T-cell (primary cell): ENCODE data around the gene TMEM222. TPM values are rescaled to one million over a fixed set of nuclear protein-coding genes. Genes with fewer than 3 reads are reported as not detected.
"Not testable (repeated sequence)": the region's sequence is repeated elsewhere in the genome, so short reads cannot be mapped to it uniquely, and the experiment has no call there.

ENCODE experiments used
- ATAC-seq, 4 experiments: fragments of 200-7000 bp in 3 of 4; fragments of 150-1000 bp in 1 of 4; cut with Tn5 transposase; replicated peaks in 1 of 4; 1 replicate in 3 of 4; 2 replicates in 1 of 4; pipeline ENCODE4 v1.10.0; 2021; ENCODE audit warnings: moderate library complexity in 3 of 4, mild to moderate bottlenecking in 2 of 4, moderate number of reproducible peaks in 1 of 4
- CTCF ChIA-PET, 2 donors: fragments of 300-600 bp; sonication (Branson Sonifier 250); formaldehyde crosslinking; loops; one replicate each; lab custom pipeline; 2022; ENCODE audit warnings: antibody characterized with exemption in 2 of 2; lab: Charles Lee
- POLR2A ChIA-PET, 2 donors: fragments of 300-600 bp; sonication (Branson Sonifier 250); formaldehyde crosslinking; loops; one replicate each; lab custom pipeline; 2022; ENCODE audit warnings: antibody characterized with exemption in 2 of 2; lab: Charles Lee
- DNase-seq, 35 experiments: peaks; one replicate each; pipeline versions ENCODE4 v3.0.0 to v3.0.0-alpha.2; 2013 to 2023
- H3K27ac ChIP-seq: one replicate; pipeline ENCODE4 v1.5.1; 2013; ENCODE audit warnings: low read length
- H3K27me3 ChIP-seq, 2 experiments: replicated peaks in 1 of 2; 1 replicate in 1 of 2; 2 replicates in 1 of 2; pipeline versions ENCODE4 v1.6.1 to v1.7.0; 2013; ENCODE audit warnings: low read length in 1 of 2, mixed read lengths in 1 of 2; ENCODE audit not compliant: control insufficient read depth in 2 of 2, insufficient read depth in 2 of 2; ENCODE audit errors: extremely low read depth in 1 of 2
- H3K36me3 ChIP-seq, 2 donors: 1 replicate in 1 of 2; 2 replicates in 1 of 2; pipeline versions ENCODE4 v1.6.1 to v1.7.0; 2013; ENCODE audit warnings: low read length in 1 of 2; ENCODE audit not compliant: control insufficient read depth in 2 of 2, insufficient read depth in 1 of 2; ENCODE audit errors: extremely low read depth in 1 of 2
- H3K4me1 ChIP-seq, 2 experiments: 1 replicate in 1 of 2; 2 replicates in 1 of 2; pipeline versions ENCODE4 v1.6.1 to v1.7.0; 2013; ENCODE audit warnings: low read length in 2 of 2, mixed read lengths in 1 of 2; ENCODE audit not compliant: insufficient read depth in 2 of 2, control insufficient read depth in 1 of 2; ENCODE audit errors: extremely low read depth in 1 of 2
- H3K4me3 ChIP-seq, 2 donors: 1 replicate in 1 of 2; 2 replicates in 1 of 2; pipeline versions ENCODE4 v1.5.1 to v1.7.0; 2013; ENCODE audit warnings: mild to moderate bottlenecking in 2 of 2, low read length in 1 of 2, moderate library complexity in 1 of 2; ENCODE audit not compliant: control insufficient read depth in 1 of 2; ENCODE audit errors: extremely low read depth in 1 of 2
- H3K9me3 ChIP-seq: 2 replicates; pipeline ENCODE4 v1.7.0; 2013
- H3K27ac Mint-ChIP-seq, 2 donors: one replicate each; pipeline ENCODE4 v1.8.0; 2020 to 2021; ENCODE audit warnings: mild to moderate bottlenecking in 2 of 2, mixed read lengths in 2 of 2
- H3K27me3 Mint-ChIP-seq, 2 donors: one replicate each; pipeline ENCODE4 v1.8.0; 2021 to 2022; ENCODE audit warnings: mixed read lengths in 2 of 2
- H3K36me3 Mint-ChIP-seq: one replicate; pipeline ENCODE4 v1.8.0; 2021; ENCODE audit warnings: mixed read lengths
- H3K4me1 Mint-ChIP-seq, 3 donors: one replicate each; pipeline ENCODE4 v1.8.0; 2020 to 2022; ENCODE audit warnings: mixed read lengths in 3 of 3, mild to moderate bottlenecking in 1 of 3
- H3K4me3 Mint-ChIP-seq, 3 donors: one replicate each; pipeline ENCODE4 v1.8.0; 2020 to 2022; ENCODE audit warnings: mild to moderate bottlenecking in 3 of 3, mixed read lengths in 3 of 3, moderate library complexity in 3 of 3
- H3K9me3 Mint-ChIP-seq, 3 donors: one replicate each; pipeline ENCODE4 v1.8.0; 2020 to 2022; ENCODE audit warnings: mixed read lengths in 3 of 3
- WGBS: methylation state at CpG from one replicate; pipeline ENCODE4 v1.1.5; 2013; ENCODE audit warnings: missing lambda C conversion rate; ENCODE audit not compliant: insufficient coverage; 5-methylcytosine and 5-hydroxymethylcytosine counted together
- total RNA-seq, 35 experiments: library from RNA in 6 of 35; stranded (reverse) in 6 of 35; fragments of 120-200 nt in 1 of 35; gene quantifications; one replicate each; pipeline versions ENCODE4 v1.2.1 to v1.2.4 and lab custom pipeline; 2013 to 2026

TMEM222 gene
- total RNA-seq, 5 donors from 2014 or later (not counting 1 experiment from before 2014, with no cell fraction given), result 25.2 to 48.8 (median 43.7) TPM

- CTCF ChIA-PET, result interaction anchor here (0.6 to 0.9 kb wide), 9 partner anchors 14 to 290 kb away, joined by 3 to 6 read pairs (median 3); no protein-coding TSS in a partner anchor
- peaks cover 13 to 39% of the 10 kb centered on the region in 2 donors for H3K36me3 ChIP-seq
- ATAC-seq, H3K27me3 ChIP-seq, H3K4me3 Mint-ChIP-seq, H3K9me3 Mint-ChIP-seq, H3K27me3 Mint-ChIP-seq, H3K4me3 ChIP-seq, H3K27ac ChIP-seq, DNase-seq, H3K4me1 ChIP-seq, H3K27ac Mint-ChIP-seq, H3K4me1 Mint-ChIP-seq, H3K9me3 ChIP-seq: not testable (repeated sequence)
- 100% methylated on average over 1 of the region's 7 CpGs for WGBS
- H3K36me3 Mint-ChIP-seq, result peaks cover 32% of the 10 kb centered on the region
- POLR2A ChIA-PET, result interaction anchor here in 1 of 2 donors (0.8 kb wide), 1 partner anchor 8 kb away, joined by 3 read pairs; no protein-coding TSS in a partner anchor
Measured at GRCh38 chr1:27285821-27286220, 36.1 kb upstream of the TMEM222 start.

DNA sequence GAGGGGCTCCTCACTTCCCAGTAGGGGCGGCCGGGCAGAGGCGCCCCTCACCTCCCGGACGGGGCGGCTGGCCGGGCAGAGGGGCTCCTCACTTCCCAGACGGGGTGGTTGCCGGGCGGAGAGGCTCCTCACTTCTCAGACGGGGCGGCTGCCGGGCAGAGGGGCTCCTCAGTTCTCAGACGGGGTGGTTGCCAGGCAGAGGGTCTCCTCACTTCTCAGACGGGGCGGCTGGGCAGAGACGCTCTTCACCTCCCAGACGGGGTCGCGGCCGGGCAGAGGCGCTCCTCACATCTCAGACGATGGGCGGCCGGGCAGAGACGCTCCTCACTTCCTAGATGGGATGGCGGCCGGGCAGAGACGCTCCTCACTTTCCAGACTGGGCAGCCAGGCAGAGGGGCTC is 32.8 kb upstream of the TMEM222 start:
- 100% methylated on average over 2 of the region's 29 CpGs for WGBS
- H3K4me1 ChIP-seq, CTCF ChIA-PET, H3K27ac ChIP-seq, H3K9me3 Mint-ChIP-seq, H3K4me3 ChIP-seq, H3K27me3 Mint-ChIP-seq, H3K9me3 ChIP-seq, POLR2A ChIA-PET, H3K4me1 Mint-ChIP-seq, H3K27me3 ChIP-seq, ATAC-seq, DNase-seq, H3K27ac Mint-ChIP-seq, H3K4me3 Mint-ChIP-seq: not testable (repeated sequence)
- peaks cover 38% of the 10 kb centered on the region for H3K36me3 Mint-ChIP-seq
- peaks cover 16 to 46% of the 10 kb centered on the region in 2 donors for H3K36me3 ChIP-seq

DNA sequence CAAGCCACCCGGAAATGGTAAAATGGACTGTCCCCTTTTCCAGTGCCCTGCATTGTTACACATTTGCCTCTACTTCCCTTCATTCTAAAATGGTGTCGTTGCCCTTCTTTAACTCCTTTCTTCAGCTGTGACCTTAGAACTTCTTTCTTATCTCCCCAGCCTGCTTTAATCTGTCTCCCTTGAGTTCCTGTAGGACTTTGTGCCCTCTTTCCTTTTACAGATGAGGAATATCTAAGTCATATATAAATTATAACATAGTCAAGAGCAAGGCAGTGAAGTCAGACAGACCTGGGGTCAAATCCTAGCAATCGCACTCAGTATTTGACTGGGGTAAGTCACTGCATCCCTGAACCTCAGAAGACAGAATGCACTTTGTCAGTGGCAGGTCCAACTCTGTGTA is 31.4 kb upstream of the TMEM222 start:
- ATAC-seq, result no peak
- H3K27ac ChIP-seq, result no peak overlapping the region
- Mint-ChIP-seq H3K36me3 (peaks cover 38% of the 10 kb centered on the region), H3K4me3 (no peak overlapping the region), H3K4me1 (no peaks in the 10 kb centered on the region), H3K27me3 (no peaks in the 10 kb centered on the region), H3K9me3 (no peaks in the 10 kb centered on the region), H3K27ac (peak overlapping the region in 1 of 2 donors; percentile 61)
- no peaks in the 10 kb centered on the region for H3K27me3 ChIP-seq
- H3K4me3 ChIP-seq, result no peak overlapping the region
- 89% methylated on average over 3 of the region's 3 CpGs for WGBS
- H3K36me3 ChIP-seq, result peaks cover 19 to 56% of the 10 kb centered on the region in 2 donors
- ChIA-PET POLR2A (no interaction called here), CTCF (no interaction called here)
- no peaks in the 10 kb centered on the region for H3K9me3 ChIP-seq
- no peaks in the 10 kb centered on the region for H3K4me1 ChIP-seq
- DNase-seq, result no peak

DNA sequence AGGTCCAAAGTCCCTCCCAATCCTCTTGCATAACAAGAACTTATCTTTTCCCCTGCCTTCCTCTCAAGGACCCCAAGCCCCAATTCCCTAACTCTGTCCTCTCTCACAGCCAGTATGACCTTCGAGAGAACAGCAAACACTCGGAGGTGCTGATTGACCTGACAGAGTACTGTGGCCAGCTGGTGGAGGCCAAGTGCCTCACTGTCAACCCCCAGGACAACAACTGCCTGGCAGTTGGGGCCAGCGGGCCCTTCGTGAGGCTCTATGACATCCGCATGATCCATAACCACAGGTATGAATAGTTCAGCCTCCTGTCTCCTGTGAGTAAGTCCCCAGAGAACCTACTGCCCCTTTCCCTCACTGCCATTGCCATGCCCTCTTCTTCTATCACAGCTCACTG is 29.9 kb upstream of the TMEM222 start:
- 89% methylated on average over 5 of the region's 5 CpGs for WGBS
- no peaks in the 10 kb centered on the region for H3K9me3 ChIP-seq
- Mint-ChIP-seq H3K4me3 (no peak overlapping the region), H3K4me1 (no peaks in the 10 kb centered on the region), H3K9me3 (no peaks in the 10 kb centered on the region), H3K36me3 (peaks cover 42% of the 10 kb centered on the region), H3K27ac (no peak overlapping the region), H3K27me3 (no peaks in the 10 kb centered on the region)
- ChIA-PET CTCF (no interaction called here), POLR2A (no interaction called here)
- no peak for DNase-seq
- peaks cover 18 to 63% of the 10 kb centered on the region in 2 donors for H3K36me3 ChIP-seq
- no peak overlapping the region for H3K27ac ChIP-seq
- H3K4me3 ChIP-seq, result no peak overlapping the region
- H3K4me1 ChIP-seq, result no peaks in the 10 kb centered on the region
- no peak for ATAC-seq
- no peaks in the 10 kb centered on the region for H3K27me3 ChIP-seq

GRCh38 chr1:27293915-27294314 is 28.0 kb upstream of the TMEM222 start:
- H3K27me3 Mint-ChIP-seq, result no peaks in the 10 kb centered on the region
- Histone ChIP-seq H3K4me1 (no peaks in the 10 kb centered on the region), H3K9me3 (no peaks in the 10 kb centered on the region), H3K36me3 (peaks cover 12 to 71% of the 10 kb centered on the region in 2 donors), H3K27me3 (no peaks in the 10 kb centered on the region), H3K27ac (no peak overlapping the region), H3K4me3 (no peak overlapping the region)
- H3K4me1 Mint-ChIP-seq, result no peaks in the 10 kb centered on the region
- peaks cover 41% of the 10 kb centered on the region for H3K36me3 Mint-ChIP-seq
- WGBS, result 95% methylated on average over 7 of the region's 8 CpGs
- POLR2A ChIA-PET, result interaction anchor here in 1 of 2 donors (0.7 kb wide), 1 partner anchor 8 kb away, joined by 3 read pairs; no protein-coding TSS in a partner anchor
- no peak overlapping the region for H3K27ac Mint-ChIP-seq
- CTCF ChIA-PET, result interaction anchor here (0.6 to 1.6 kb wide), 6 partner anchors 13 to 310 kb away, joined by 3 to 9 read pairs (median 4); partner anchors contain the start of gene AHDC1 (in 1 of the 2)
- H3K9me3 Mint-ChIP-seq, result no peaks in the 10 kb centered on the region
- no peak for DNase-seq
- no peak for ATAC-seq
- no peak overlapping the region for H3K4me3 Mint-ChIP-seq

DNA sequence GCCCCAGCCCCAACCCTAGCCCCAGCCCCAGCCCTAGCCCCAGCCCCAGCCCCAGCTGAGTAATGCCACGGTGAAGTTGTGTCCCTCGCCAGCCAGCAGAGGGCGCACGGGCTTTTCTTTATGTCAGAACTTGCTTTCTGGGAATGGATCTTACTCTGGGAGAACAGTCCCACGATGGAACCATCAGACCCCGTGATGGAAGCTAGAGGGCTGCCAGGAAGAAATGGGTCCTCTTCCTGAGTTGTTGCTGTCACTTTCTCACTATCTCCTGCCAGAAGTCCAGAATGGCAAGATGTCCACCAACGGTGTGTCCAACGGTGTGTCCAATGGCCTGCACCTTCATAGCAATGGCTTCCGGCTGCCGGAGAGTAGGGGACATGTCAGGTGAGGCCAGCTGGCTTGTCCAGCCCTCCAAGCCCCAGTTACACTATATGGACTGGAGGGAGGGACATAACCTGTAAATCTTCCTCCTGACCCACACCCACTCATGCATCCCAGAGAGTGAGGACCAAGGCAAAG is 25.1 kb upstream of the TMEM222 start:
- DNase-seq (peak in 34 of 35 experiments; percentile 20 to 76 (median 58)), ATAC-seq (peak; percentile 56 to 68 (median 59))
- Histone ChIP-seq H3K4me3 (no peak overlapping the region), H3K36me3 (peaks cover 14 to 77% of the 10 kb centered on the region in 2 donors), H3K4me1 (peaks cover 0 to 8% of the 10 kb centered on the region in 2 experiments), H3K27me3 (no peaks in the 10 kb centered on the region), H3K27ac (no peak overlapping the region), H3K9me3 (no peaks in the 10 kb centered on the region)
- H3K4me1 Mint-ChIP-seq, result peaks cover 0 to 5% (median 2%) of the 10 kb centered on the region in 3 donors
- 60% methylated on average over 2 of the region's 10 CpGs for WGBS
- POLR2A ChIA-PET, result no interaction called here
- H3K36me3 Mint-ChIP-seq, result peaks cover 35% of the 10 kb centered on the region
- no peaks in the 10 kb centered on the region for H3K9me3 Mint-ChIP-seq
- CTCF ChIA-PET, result interaction anchor here (0.5 to 7.8 kb wide), 17 partner anchors 9 to 429 kb away, joined by 3 to 44 read pairs (median 4); partner anchors contain the start of genes AHDC1 (in 1 of the 2), FAM76A (in 1 of the 2) and WASF2 (in 1 of the 2)
- H3K27ac Mint-ChIP-seq, result no peak overlapping the region
- no peaks in the 10 kb centered on the region for H3K27me3 Mint-ChIP-seq
- no peak overlapping the region for H3K4me3 Mint-ChIP-seq
